GM21786 (cell line): ENCODE measurements around the gene MIF.
"Not testable (repeated sequence)": the region's sequence is repeated elsewhere in the genome, so short reads cannot be mapped to it uniquely, and the experiment has no call there.

Source experiments
- ATAC-seq: cut with Tn5 transposase; IDR thresholded peaks from one replicate; pipeline ENCODE4 v1.9.1; 2021; ENCODE audit not compliant: unreplicated experiment

MIF gene

GRCh38 chr22:23938328-23939016, 44.3 kb downstream of the MIF start:
- no peak for ATAC-seq

DNA sequence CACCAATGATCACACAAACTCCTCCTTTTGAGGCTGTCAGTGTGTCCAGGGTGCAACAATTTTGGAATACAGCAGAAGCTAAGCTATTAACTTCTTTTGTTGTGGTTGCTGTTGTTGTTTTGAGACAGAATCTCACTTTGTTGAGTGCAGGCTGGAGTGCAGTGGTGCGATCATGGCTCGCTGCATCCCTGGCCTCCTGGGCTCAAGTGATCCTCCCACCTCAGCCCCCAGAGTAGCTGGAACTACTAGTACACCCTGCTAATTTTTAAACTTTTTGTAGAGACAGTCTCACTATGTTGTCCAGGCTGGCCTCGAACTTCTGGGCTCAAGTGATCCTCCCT, 44.8 kb downstream of the MIF start:
- no peak for ATAC-seq

- not testable (repeated sequence) for ATAC-seq
Measured at GRCh38 chr22:23940166-23940565, 46.0 kb downstream of the MIF start.
